ENCODE data around the gene WDR19. TPM values are rescaled to one million over a fixed set of nuclear protein-coding genes. Genes with fewer than 3 reads are reported as not detected.

Gene WDR19
- total RNA-seq, 1 experiment from 2014 or later = 23.3 TPM

DNA sequence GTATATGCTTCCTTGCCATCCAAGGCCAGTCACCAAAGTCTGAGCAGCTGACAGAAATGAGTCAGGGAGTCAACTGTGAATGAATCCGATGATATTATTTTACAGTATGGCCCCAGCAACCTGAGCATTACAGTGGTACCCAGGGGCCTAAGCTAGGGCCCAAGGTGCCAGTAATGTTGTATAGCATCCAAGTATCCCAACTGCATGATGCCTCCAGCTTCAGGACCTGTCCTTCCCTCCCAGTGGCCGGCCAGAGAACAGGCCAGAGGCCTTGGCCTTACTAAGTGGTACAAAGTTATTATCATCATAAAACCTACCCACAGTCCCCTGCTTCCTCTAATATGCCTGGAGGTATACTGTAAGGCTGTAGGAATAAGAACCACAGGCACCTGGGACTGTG is 103.9 kb downstream of the WDR19 start:
- Histone ChIP-seq H4K5ac (ENCODE audit: insufficient read length, low read depth, low read length) (no peak overlapping the region), H2BK12ac (ENCODE audit: insufficient read length, low read depth, low read length) (no peak overlapping the region), H3K4me2 (ENCODE audit: insufficient read depth, insufficient read length, low read length) (no peak overlapping the region), H3K79me1 (ENCODE audit: insufficient read depth, low read depth, low read length, poor library complexity, severe bottlenecking) (no peaks in the 10 kb centered on the region), H3K4me1 (ENCODE audit: insufficient read depth, low read length) (0 out of 2 replicates have a peak, but pooled peaks cover 2% of the 10 kb centered on the region), H3K27me3 (ENCODE audit: insufficient read depth, low read length) (no peaks in the 10 kb centered on the region), H3K27ac (ENCODE audit: insufficient read length, low read depth, low read length) (no peak overlapping the region), H2BK5ac (ENCODE audit: insufficient read length, low read length) (no peak overlapping the region), H2BK15ac (ENCODE audit: low read depth, low read length) (no peak overlapping the region), H3K56ac (ENCODE audit: insufficient read length, low read depth, low read length) (no peak overlapping the region), H3K4ac (ENCODE audit: low read depth, low read length) (no peak overlapping the region), H4K20me1 (ENCODE audit: control insufficient read depth, insufficient read depth, insufficient read length) (no peaks in the 10 kb centered on the region), H4K8ac (replicated peaks; ENCODE audit: insufficient read length, low read depth, low read length) (no peak overlapping the region), H3K79me2 (ENCODE audit: insufficient read depth, low read length) (no peaks in the 10 kb centered on the region), H3K23ac (ENCODE audit: insufficient read length, low read depth, low read length) (no peak overlapping the region), H2AFZ (ENCODE audit: low read length) (no peak overlapping the region), H2AK5ac (ENCODE audit: insufficient read length, low read length) (no peak overlapping the region), H4K91ac (ENCODE audit: insufficient read length, low read depth, low read length) (no peak overlapping the region), H3K9me3 (ENCODE audit: control insufficient read depth, low read depth, low read length) (no peaks in the 10 kb centered on the region), H3K9ac (ENCODE audit: extremely low read depth, insufficient read length, low read length) (no peak overlapping the region), H2BK20ac (ENCODE audit: low read depth, low read length, poor library complexity, severe bottlenecking) (no peak overlapping the region), H3T11ph (ENCODE audit: low read length) (no peak overlapping the region), H3K18ac (ENCODE audit: insufficient read length, low read depth, low read length) (no peak overlapping the region), H3K14ac (ENCODE audit: insufficient read depth, low read length) (no peak overlapping the region), H2BK120ac (ENCODE audit: low read depth, low read length, poor library complexity, severe bottlenecking) (no peak overlapping the region), H3K23me2 (ENCODE audit: insufficient read length, low read depth, low read length, poor library complexity, severe bottlenecking) (no peaks in the 10 kb centered on the region)
- TF ChIP-seq, protein P1, sequence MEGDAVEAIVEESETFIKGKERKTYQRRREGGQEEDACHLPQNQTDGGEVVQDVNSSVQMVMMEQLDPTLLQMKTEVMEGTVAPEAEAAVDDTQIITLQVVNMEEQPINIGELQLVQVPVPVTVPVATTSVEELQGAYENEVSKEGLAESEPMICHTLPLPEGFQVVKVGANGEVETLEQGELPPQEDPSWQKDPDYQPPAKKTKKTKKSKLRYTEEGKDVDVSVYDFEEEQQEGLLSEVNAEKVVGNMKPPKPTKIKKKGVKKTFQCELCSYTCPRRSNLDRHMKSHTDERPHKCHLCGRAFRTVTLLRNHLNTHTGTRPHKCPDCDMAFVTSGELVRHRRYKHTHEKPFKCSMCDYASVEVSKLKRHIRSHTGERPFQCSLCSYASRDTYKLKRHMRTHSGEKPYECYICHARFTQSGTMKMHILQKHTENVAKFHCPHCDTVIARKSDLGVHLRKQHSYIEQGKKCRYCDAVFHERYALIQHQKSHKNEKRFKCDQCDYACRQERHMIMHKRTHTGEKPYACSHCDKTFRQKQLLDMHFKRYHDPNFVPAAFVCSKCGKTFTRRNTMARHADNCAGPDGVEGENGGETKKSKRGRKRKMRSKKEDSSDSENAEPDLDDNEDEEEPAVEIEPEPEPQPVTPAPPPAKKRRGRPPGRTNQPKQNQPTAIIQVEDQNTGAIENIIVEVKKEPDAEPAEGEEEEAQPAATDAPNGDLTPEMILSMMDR (conservative IDR thresholded peaks at IDR 0.05) = no peak
- no peaks in the 10 kb centered on the region for H3K27me3 Mint-ChIP-seq (ENCODE audit: low read depth)
- no peak for DNase-seq
- no peaks in the 10 kb centered on the region for H3K9me3 Mint-ChIP-seq
- no peak overlapping the region for H3K4me3 Mint-ChIP-seq
- peak overlapping the region; percentile 2 to 25 (median 4); a peak in 3 of 7 replicates for H3K27ac Mint-ChIP-seq
- peaks cover 5 to 10% of the 10 kb centered on the region in 2 experiments for H3K4me1 Mint-ChIP-seq
- peaks cover 20 to 53% (median 45%) of the 10 kb centered on the region in 3 experiments for H3K36me3 Mint-ChIP-seq (ENCODE audit: insufficient read depth in 1 of 3, low read depth in 3 of 3)
- WGBS (ENCODE audit: extremely low coverage, insufficient read length, low lambda C conversion rate) = no CpG with 5 or more reads among the region's 2 CpGs
